ENCODE results near the gene PLA2G12B. TPM values are rescaled to one million over a fixed set of nuclear protein-coding genes. Genes with fewer than 3 reads are reported as not detected.

The PLA2G12B gene
- total RNA-seq, 1 experiment from 2014 or later = 16.8 TPM

DNA sequence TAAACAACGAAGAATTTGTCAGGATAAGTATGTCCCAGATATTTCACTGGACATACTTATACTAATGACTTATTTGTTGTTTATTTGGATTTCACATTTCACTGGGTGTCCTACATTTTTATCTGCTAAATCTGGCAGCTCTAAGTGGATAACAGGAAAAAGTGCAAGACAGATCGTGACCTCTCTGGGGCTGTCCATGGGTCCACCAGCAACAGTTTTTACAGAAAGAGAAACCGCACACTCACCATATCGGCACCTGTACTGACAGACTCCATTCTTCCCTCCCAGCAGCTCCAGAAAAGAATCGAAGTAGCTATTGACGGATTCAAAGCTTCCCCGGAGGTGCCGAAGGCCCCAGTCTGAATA, 393 bp downstream of the PLA2G12B start:
- Mint-ChIP-seq H3K4me1 (ENCODE audit: low read depth, unreplicated experiment) (peaks cover 25% of the 10 kb centered on the region), H3K27me3 (ENCODE audit: insufficient read depth, unreplicated experiment) (no peaks in the 10 kb centered on the region), H3K27ac (ENCODE audit: unreplicated experiment) (peak overlapping the region; percentile 91), H3K9me3 (ENCODE audit: unreplicated experiment) (no peaks in the 10 kb centered on the region), H3K4me3 (ENCODE audit: unreplicated experiment) (peak overlapping the region; percentile 88), H3K36me3 (ENCODE audit: insufficient read depth, unreplicated experiment) (peaks cover 12% of the 10 kb centered on the region)
- no peak for DNase-seq
- H3K4me3 ChIP-seq (ENCODE audit: low read depth, low read length) = peak overlapping the region; percentile 54
- H3K9me3 ChIP-seq = no peaks in the 10 kb centered on the region
- CTCF ChIA-PET = interaction anchor here (0.6 to 1.4 kb wide), 4 partner anchors 107 to 578 kb away, joined by 3 to 5 read pairs (median 4); no protein-coding TSS in a partner anchor
- H3K36me3 ChIP-seq (ENCODE audit: control insufficient read depth, insufficient read depth, low read length) = no peaks in the 10 kb centered on the region
- BruUV-seq (replicated peaks) = TSS peak; percentile 53
- POLR2A ChIA-PET = interaction anchor here (0.5 to 1.2 kb wide), 6 partner anchors 46 to 599 kb away, joined by 3 to 7 read pairs (median 4); partner anchors contain the start of genes MCU, MICU1 and P4HA1
- H3K27me3 ChIP-seq (replicated peaks; ENCODE audit: control insufficient read depth, insufficient read depth, low read length) = no peaks in the 10 kb centered on the region
- peaks cover 32% of the 10 kb centered on the region for H3K4me1 ChIP-seq
- intact Hi-C loops (cut with micrococcal nuclease; ENCODE audit: unreplicated experiment) = no loop called here
- TF ChIP-seq, protein P1, sequence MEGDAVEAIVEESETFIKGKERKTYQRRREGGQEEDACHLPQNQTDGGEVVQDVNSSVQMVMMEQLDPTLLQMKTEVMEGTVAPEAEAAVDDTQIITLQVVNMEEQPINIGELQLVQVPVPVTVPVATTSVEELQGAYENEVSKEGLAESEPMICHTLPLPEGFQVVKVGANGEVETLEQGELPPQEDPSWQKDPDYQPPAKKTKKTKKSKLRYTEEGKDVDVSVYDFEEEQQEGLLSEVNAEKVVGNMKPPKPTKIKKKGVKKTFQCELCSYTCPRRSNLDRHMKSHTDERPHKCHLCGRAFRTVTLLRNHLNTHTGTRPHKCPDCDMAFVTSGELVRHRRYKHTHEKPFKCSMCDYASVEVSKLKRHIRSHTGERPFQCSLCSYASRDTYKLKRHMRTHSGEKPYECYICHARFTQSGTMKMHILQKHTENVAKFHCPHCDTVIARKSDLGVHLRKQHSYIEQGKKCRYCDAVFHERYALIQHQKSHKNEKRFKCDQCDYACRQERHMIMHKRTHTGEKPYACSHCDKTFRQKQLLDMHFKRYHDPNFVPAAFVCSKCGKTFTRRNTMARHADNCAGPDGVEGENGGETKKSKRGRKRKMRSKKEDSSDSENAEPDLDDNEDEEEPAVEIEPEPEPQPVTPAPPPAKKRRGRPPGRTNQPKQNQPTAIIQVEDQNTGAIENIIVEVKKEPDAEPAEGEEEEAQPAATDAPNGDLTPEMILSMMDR (IDR thresholded peaks at IDR 0.05; ENCODE audit: insufficient read depth in 1 of 2, low read depth in 1 of 2, low read length in 1 of 2, severe bottlenecking in 1 of 2, unreplicated experiment in 1 of 2) = no peak

DNA sequence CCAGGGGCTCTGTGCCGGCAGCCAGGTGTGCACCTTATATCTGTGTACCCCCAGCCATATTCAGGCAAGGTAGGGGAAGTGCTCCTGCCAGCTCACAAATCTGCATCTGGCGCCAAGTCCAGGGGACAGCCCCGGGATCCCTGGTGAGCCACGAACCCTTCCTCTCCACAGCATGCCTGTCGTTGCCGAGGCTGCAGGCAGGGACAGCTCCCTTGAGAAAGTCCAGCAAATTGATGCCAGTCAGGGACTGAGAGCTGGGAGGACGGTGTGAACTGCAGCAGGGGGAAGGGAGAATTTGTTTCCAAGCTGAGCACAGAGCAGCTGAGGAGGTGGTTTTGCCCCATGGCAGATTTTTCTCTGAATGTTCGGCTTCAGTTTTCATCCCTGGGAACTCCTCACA, 919 bp downstream of the PLA2G12B start:
- Histone ChIP-seq H3K4me3 (ENCODE audit: low read depth, low read length) (peak overlapping the region; percentile 54), H3K27me3 (replicated peaks; ENCODE audit: control insufficient read depth, insufficient read depth, low read length) (no peaks in the 10 kb centered on the region), H3K36me3 (ENCODE audit: control insufficient read depth, insufficient read depth, low read length) (no peaks in the 10 kb centered on the region), H3K9me3 (no peaks in the 10 kb centered on the region), H3K4me1 (peaks cover 32% of the 10 kb centered on the region)
- intact Hi-C loops (cut with micrococcal nuclease; ENCODE audit: unreplicated experiment) = no loop called here
- BruUV-seq (replicated peaks) = no TSS peak
- POLR2A ChIA-PET = interaction anchor here (0.6 kb wide), 1 partner anchor 599 kb away, joined by 5 read pairs; no protein-coding TSS in a partner anchor
- DNase-seq = peak; percentile 27 to 44
- Mint-ChIP-seq H3K4me1 (ENCODE audit: low read depth, unreplicated experiment) (peaks cover 25% of the 10 kb centered on the region), H3K27ac (ENCODE audit: unreplicated experiment) (peak overlapping the region; percentile 91), H3K36me3 (ENCODE audit: insufficient read depth, unreplicated experiment) (peaks cover 12% of the 10 kb centered on the region), H3K27me3 (ENCODE audit: insufficient read depth, unreplicated experiment) (no peaks in the 10 kb centered on the region), H3K9me3 (ENCODE audit: unreplicated experiment) (no peaks in the 10 kb centered on the region), H3K4me3 (ENCODE audit: unreplicated experiment) (peak overlapping the region; percentile 88)
- CTCF ChIA-PET = interaction anchor here (0.8 to 1.4 kb wide), 2 partner anchors 142 to 578 kb away, joined by 3 to 4 read pairs; no protein-coding TSS in a partner anchor
- TF ChIP-seq, protein P1 (IDR thresholded peaks at IDR 0.05; ENCODE audit: insufficient read depth in 1 of 2, low read depth in 1 of 2, low read length in 1 of 2, severe bottlenecking in 1 of 2, unreplicated experiment in 1 of 2) = no peak

DNA sequence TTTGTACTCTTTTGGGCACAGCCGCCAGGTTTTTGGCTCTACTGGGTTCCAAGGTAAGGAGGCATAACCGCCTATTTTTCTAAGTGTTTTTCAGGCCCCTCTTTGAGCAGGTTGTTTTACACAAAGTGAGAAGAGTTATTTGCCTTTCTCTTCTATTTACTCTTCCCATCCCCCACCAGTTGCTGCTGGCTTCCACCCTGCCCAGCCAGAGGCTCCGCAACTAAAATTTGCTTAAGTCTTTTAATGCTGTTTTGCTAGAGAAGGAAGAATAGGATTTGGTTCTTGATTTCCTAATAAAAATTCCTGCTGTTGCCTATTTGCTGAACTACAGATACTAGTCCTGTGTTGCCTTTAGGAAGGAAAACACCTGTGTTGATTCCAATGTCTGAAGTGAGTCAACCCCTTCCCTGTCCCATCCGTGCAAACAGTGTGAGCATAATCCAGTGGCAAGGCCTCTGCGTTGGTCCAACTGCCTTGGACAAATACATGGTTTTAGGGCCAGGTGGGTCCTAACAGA, 1.9 kb downstream of the PLA2G12B start:
- no TSS peak for BruUV-seq (replicated peaks)
- no peaks in the 10 kb centered on the region for H3K36me3 ChIP-seq (ENCODE audit: control insufficient read depth, insufficient read depth, low read length)
- H3K27ac Mint-ChIP-seq (ENCODE audit: unreplicated experiment) = peak overlapping the region; percentile 91
- no peaks in the 10 kb centered on the region for H3K9me3 ChIP-seq
- TF ChIP-seq, protein P1 (IDR thresholded peaks at IDR 0.05; ENCODE audit: insufficient read depth in 1 of 2, low read depth in 1 of 2, low read length in 1 of 2, severe bottlenecking in 1 of 2, unreplicated experiment in 1 of 2) = no peak
- peaks cover 12% of the 10 kb centered on the region for H3K36me3 Mint-ChIP-seq (ENCODE audit: insufficient read depth, unreplicated experiment)
- ChIA-PET CTCF (no interaction called here), POLR2A (no interaction called here)
- intact Hi-C loops (cut with micrococcal nuclease; ENCODE audit: unreplicated experiment) = no loop called here
- H3K4me1 ChIP-seq = peaks cover 32% of the 10 kb centered on the region
- peak overlapping the region; percentile 54 for H3K4me3 ChIP-seq (ENCODE audit: low read depth, low read length)
- peak in 1 of 2 experiments; percentile 42 for DNase-seq
- H3K27me3 ChIP-seq (replicated peaks; ENCODE audit: control insufficient read depth, insufficient read depth, low read length) = no peaks in the 10 kb centered on the region
- H3K4me1 Mint-ChIP-seq (ENCODE audit: low read depth, unreplicated experiment) = peaks cover 25% of the 10 kb centered on the region
- H3K9me3 Mint-ChIP-seq (ENCODE audit: unreplicated experiment) = no peaks in the 10 kb centered on the region
- peak overlapping the region; percentile 88 for H3K4me3 Mint-ChIP-seq (ENCODE audit: unreplicated experiment)
- H3K27me3 Mint-ChIP-seq (ENCODE audit: insufficient read depth, unreplicated experiment) = no peaks in the 10 kb centered on the region
